22Rv1 (cell line): ENCODE data around the gene CDX1.

Experiments used
- CTCF ChIP-seq: fragments of 450-650 bp; IDR thresholded peaks from 2 replicates; pipeline ENCODE4 v1.5.1; 2017; ENCODE audit warnings: mild to moderate bottlenecking
- ZFX ChIP-seq: fragments of 450-650 bp; IDR thresholded peaks from 2 replicates; pipeline ENCODE4 v1.6.1; 2017; ENCODE audit warnings: antibody characterized with exemption, borderline replicate concordance

DNA sequence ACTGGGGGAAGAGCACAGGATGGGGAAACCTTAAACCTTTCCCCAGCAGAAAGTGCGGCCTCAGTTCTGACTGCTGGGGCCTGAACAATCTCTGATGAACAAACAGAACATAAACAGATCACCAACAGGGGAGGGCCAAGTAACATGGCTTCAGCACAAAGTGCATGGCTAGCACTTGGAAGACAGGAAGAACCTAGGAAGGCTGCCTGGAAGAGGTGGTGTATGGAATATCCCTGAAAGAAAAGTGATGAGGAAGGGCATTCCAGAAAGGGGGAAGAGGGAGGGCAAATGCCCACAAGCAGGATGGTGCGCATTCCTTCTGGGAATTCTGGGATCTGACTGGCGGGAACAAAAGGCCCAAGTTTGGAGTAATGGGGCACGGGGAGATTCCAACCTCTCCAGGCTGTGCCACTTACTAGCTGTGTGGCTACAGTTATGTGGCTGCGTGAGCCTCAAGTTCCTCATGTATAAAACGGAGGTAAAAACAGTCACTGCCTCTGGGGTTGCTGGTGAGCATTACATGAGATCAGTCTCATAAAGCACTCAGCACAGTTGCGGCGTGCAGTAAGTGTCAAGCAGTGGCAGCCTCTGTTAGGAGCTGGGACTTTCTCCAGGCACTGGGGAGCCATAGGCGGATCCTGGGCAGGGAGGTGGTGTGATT is 12.5 kb upstream of the CDX1 start:
- TF ChIP-seq CTCF (no peak), ZFX (no peak)
